ENCODE results near the gene CADPS. TPM values are rescaled to one million over a fixed set of nuclear protein-coding genes. Genes with fewer than 3 reads are reported as not detected.
A peak's percentile ranks its signal among the peaks of the same experiment; 100 is the strongest.

CADPS gene
- total RNA-seq, 1 experiment from 2014 or later: 0.17 TPM

- DNase-seq (ENCODE audit: low spot score): peak; percentile 14
Observed at GRCh38 chr3:62688050-62688449, 187.2 kb downstream of the CADPS start.

GRCh38 chr3:62686503-62687294 is 188.5 kb downstream of the CADPS start:
- no peak for DNase-seq (ENCODE audit: low spot score)

- no peak for DNase-seq (ENCODE audit: low spot score)
Observed at GRCh38 chr3:62682826-62683225, 192.4 kb downstream of the CADPS start.

- no peak for DNase-seq (ENCODE audit: low spot score)
Observed at GRCh38 chr3:62679988-62680387, 195.2 kb downstream of the CADPS start.

GRCh38 chr3:62678841-62679240 is 196.4 kb downstream of the CADPS start:
- DNase-seq (ENCODE audit: low spot score): no peak

- no peak for DNase-seq (ENCODE audit: low spot score)
Observed at GRCh38 chr3:62677926-62678325, 197.3 kb downstream of the CADPS start.

- no peak for DNase-seq (ENCODE audit: low spot score)
Observed at GRCh38 chr3:62676689-62677271, 198.4 kb downstream of the CADPS start.

GRCh38 chr3:62675492-62675891 is 199.7 kb downstream of the CADPS start:
- no peak for DNase-seq (ENCODE audit: low spot score)

- DNase-seq (ENCODE audit: low spot score): no peak
Observed at GRCh38 chr3:62672988-62673313, 202.3 kb downstream of the CADPS start.

GRCh38 chr3:62672270-62672987 is 202.8 kb downstream of the CADPS start:
- no peak for DNase-seq (ENCODE audit: low spot score)

GRCh38 chr3:62670351-62670750 is 204.9 kb downstream of the CADPS start:
- DNase-seq (ENCODE audit: low spot score): no peak

- DNase-seq (ENCODE audit: low spot score): no peak
Observed at GRCh38 chr3:62669161-62669560, 206.1 kb downstream of the CADPS start.

- DNase-seq (ENCODE audit: low spot score): no peak
Observed at GRCh38 chr3:62667714-62668113, 207.5 kb downstream of the CADPS start.

GRCh38 chr3:62665627-62666437 is 209.4 kb downstream of the CADPS start:
- peak; percentile 40 for DNase-seq (ENCODE audit: low spot score)

GRCh38 chr3:62662677-62663076 is 212.5 kb downstream of the CADPS start:
- no peak for DNase-seq (ENCODE audit: low spot score)

- DNase-seq (ENCODE audit: low spot score): no peak
Observed at GRCh38 chr3:62659660-62660059, 215.6 kb downstream of the CADPS start.

- no peak for DNase-seq (ENCODE audit: low spot score)
Observed at GRCh38 chr3:62655691-62656063, 219.5 kb downstream of the CADPS start.

GRCh38 chr3:62655056-62655690 is 220.0 kb downstream of the CADPS start:
- no peak for DNase-seq (ENCODE audit: low spot score)

GRCh38 chr3:62653796-62654195 is 221.4 kb downstream of the CADPS start:
- no peak for DNase-seq (ENCODE audit: low spot score)

GRCh38 chr3:62647711-62648110 is 227.5 kb downstream of the CADPS start:
- DNase-seq (ENCODE audit: low spot score): no peak

GRCh38 chr3:62644493-62644892 is 230.7 kb downstream of the CADPS start:
- no peak for DNase-seq (ENCODE audit: low spot score)

GRCh38 chr3:62638316-62638715 is 236.9 kb downstream of the CADPS start:
- DNase-seq (ENCODE audit: low spot score): no peak
